T-helper 17 cell (primary cell): ENCODE measurements around the gene PTGER3. TPM values are rescaled to one million over a fixed set of nuclear protein-coding genes. Genes with fewer than 3 reads are reported as not detected.

Experiments used
- ATAC-seq: fragments of 150-1000 bp; cut with Tn5 transposase; 2 replicates; pipeline ENCODE4 v1.10.0; 2021; ENCODE audit warnings: mild to moderate bottlenecking, moderate library complexity
- DNase-seq, 3 donors: peaks; one replicate each; pipeline versions ENCODE4 v3.0.0 to v3.0.0-alpha.2; 2020 to 2021
- H3K9me3 ChIP-seq: one replicate; pipeline ENCODE4 v1.7.0; 2013; ENCODE audit warnings: low read length, mild to moderate bottlenecking; ENCODE audit not compliant: control insufficient read depth, poor library complexity, severe bottlenecking
- H3K27ac Mint-ChIP-seq: one replicate; pipeline ENCODE4 v1.8.0; 2022; ENCODE audit warnings: mild to moderate bottlenecking, moderate library complexity, mixed read lengths
- H3K27me3 Mint-ChIP-seq: one replicate; pipeline ENCODE4 v1.8.0; 2022; ENCODE audit warnings: mixed read lengths
- H3K36me3 Mint-ChIP-seq: one replicate; pipeline ENCODE4 v1.8.0; 2022; ENCODE audit warnings: low read depth, mixed read lengths
- H3K4me1 Mint-ChIP-seq: one replicate; pipeline ENCODE4 v1.8.0; 2022; ENCODE audit warnings: mild to moderate bottlenecking, mixed read lengths
- H3K4me3 Mint-ChIP-seq: one replicate; pipeline ENCODE4 v1.8.0; 2022; ENCODE audit warnings: mild to moderate bottlenecking, moderate library complexity, mixed read lengths
- total RNA-seq, 4 donors: library from RNA in 2 of 4; stranded (reverse) in 2 of 4; gene quantifications; one replicate each; pipeline ENCODE4 v1.2.3 and lab custom pipeline; 2022 to 2026

The PTGER3 gene
- total RNA-seq, 2 donors from 2014 or later: 0.10 to 0.86 TPM

GRCh38 chr1:71041806-71042205, 5.8 kb downstream of the PTGER3 start:
- H3K36me3 Mint-ChIP-seq: peaks cover 4% of the 10 kb centered on the region
- peaks cover 12% of the 10 kb centered on the region for H3K4me1 Mint-ChIP-seq
- no peak overlapping the region for H3K4me3 Mint-ChIP-seq
- DNase-seq: no peak
- H3K27me3 Mint-ChIP-seq: peaks cover 54% of the 10 kb centered on the region
- H3K9me3 ChIP-seq: no peaks in the 10 kb centered on the region
- H3K27ac Mint-ChIP-seq: no peak overlapping the region
- ATAC-seq: no peak

- no peaks in the 10 kb centered on the region for H3K9me3 ChIP-seq
- Mint-ChIP-seq H3K36me3 (no peaks in the 10 kb centered on the region), H3K4me1 (peaks cover 5% of the 10 kb centered on the region), H3K27ac (no peak overlapping the region), H3K27me3 (peaks cover 49% of the 10 kb centered on the region), H3K4me3 (no peak overlapping the region)
- DNase-seq (no peak), ATAC-seq (no peak)
Measured at GRCh38 chr1:71039661-71040262, 7.9 kb downstream of the PTGER3 start.

- peaks cover 5% of the 10 kb centered on the region for H3K4me1 Mint-ChIP-seq
- H3K4me3 Mint-ChIP-seq: no peak overlapping the region
- H3K36me3 Mint-ChIP-seq: no peaks in the 10 kb centered on the region
- no peaks in the 10 kb centered on the region for H3K9me3 ChIP-seq
- DNase-seq: no peak
- no peak overlapping the region for H3K27ac Mint-ChIP-seq
- peaks cover 48% of the 10 kb centered on the region for H3K27me3 Mint-ChIP-seq
- ATAC-seq: no peak
Measured at GRCh38 chr1:71038942-71039341, 8.7 kb downstream of the PTGER3 start.

- Mint-ChIP-seq H3K27me3 (peaks cover 54% of the 10 kb centered on the region), H3K27ac (no peak overlapping the region), H3K36me3 (no peaks in the 10 kb centered on the region), H3K4me3 (no peak overlapping the region), H3K4me1 (peaks cover 5% of the 10 kb centered on the region)
- no peaks in the 10 kb centered on the region for H3K9me3 ChIP-seq
- DNase-seq: no peak
- ATAC-seq: no peak
Measured at GRCh38 chr1:71037829-71038620, 9.6 kb downstream of the PTGER3 start.

- H3K27me3 Mint-ChIP-seq: peaks cover 58% of the 10 kb centered on the region
- H3K27ac Mint-ChIP-seq: no peak overlapping the region
- no peaks in the 10 kb centered on the region for H3K9me3 ChIP-seq
- no peaks in the 10 kb centered on the region for H3K36me3 Mint-ChIP-seq
- H3K4me1 Mint-ChIP-seq: peaks cover 5% of the 10 kb centered on the region
- H3K4me3 Mint-ChIP-seq: no peak overlapping the region
- DNase-seq (no peak), ATAC-seq (no peak)
Measured at GRCh38 chr1:71037066-71037465, 10.6 kb downstream of the PTGER3 start.

GRCh38 chr1:71033136-71033535, 14.5 kb downstream of the PTGER3 start:
- Mint-ChIP-seq H3K27ac (no peak overlapping the region), H3K27me3 (peaks cover 48% of the 10 kb centered on the region), H3K4me3 (no peak overlapping the region), H3K4me1 (peaks cover 5% of the 10 kb centered on the region), H3K36me3 (no peaks in the 10 kb centered on the region)
- no peak for ATAC-seq
- no peaks in the 10 kb centered on the region for H3K9me3 ChIP-seq
- DNase-seq: no peak

GRCh38 chr1:71031426-71031825, 16.2 kb downstream of the PTGER3 start:
- peaks cover 42% of the 10 kb centered on the region for H3K27me3 Mint-ChIP-seq
- DNase-seq (no peak), ATAC-seq (no peak)
- H3K27ac Mint-ChIP-seq: no peak overlapping the region
- no peaks in the 10 kb centered on the region for H3K36me3 Mint-ChIP-seq
- H3K4me3 Mint-ChIP-seq: no peak overlapping the region
- no peaks in the 10 kb centered on the region for H3K9me3 ChIP-seq
- H3K4me1 Mint-ChIP-seq: peaks cover 2% of the 10 kb centered on the region

GRCh38 chr1:71030026-71030425, 17.6 kb downstream of the PTGER3 start:
- peaks cover 2% of the 10 kb centered on the region for H3K4me1 Mint-ChIP-seq
- no peak overlapping the region for H3K27ac Mint-ChIP-seq
- H3K9me3 ChIP-seq: no peaks in the 10 kb centered on the region
- H3K27me3 Mint-ChIP-seq: peaks cover 31% of the 10 kb centered on the region
- ATAC-seq (no peak), DNase-seq (no peak)
- H3K4me3 Mint-ChIP-seq: no peak overlapping the region
- no peaks in the 10 kb centered on the region for H3K36me3 Mint-ChIP-seq

- H3K36me3 Mint-ChIP-seq: no peaks in the 10 kb centered on the region
- H3K9me3 ChIP-seq: no peaks in the 10 kb centered on the region
- peaks cover 2% of the 10 kb centered on the region for H3K4me1 Mint-ChIP-seq
- no peak overlapping the region for H3K4me3 Mint-ChIP-seq
- H3K27me3 Mint-ChIP-seq: peaks cover 31% of the 10 kb centered on the region
- ATAC-seq (no peak), DNase-seq (no peak)
- H3K27ac Mint-ChIP-seq: no peak overlapping the region
Measured at GRCh38 chr1:71028981-71029380, 18.6 kb downstream of the PTGER3 start.

- ATAC-seq: no peak
Measured at GRCh38 chr1:71027991-71028390, 19.6 kb downstream of the PTGER3 start.

GRCh38 chr1:71026093-71026492, 21.5 kb downstream of the PTGER3 start:
- H3K4me1 Mint-ChIP-seq: peaks cover 2% of the 10 kb centered on the region
- H3K27ac Mint-ChIP-seq: no peak overlapping the region
- no peaks in the 10 kb centered on the region for H3K36me3 Mint-ChIP-seq
- no peak for DNase-seq
- H3K9me3 ChIP-seq: no peaks in the 10 kb centered on the region
- ATAC-seq: no peak
- H3K27me3 Mint-ChIP-seq: peaks cover 16% of the 10 kb centered on the region
- H3K4me3 Mint-ChIP-seq: no peak overlapping the region

More at GRCh38 chr1:71027991-71028390, 19.6 kb downstream of the PTGER3 start:
- H3K9me3 ChIP-seq: no peaks in the 10 kb centered on the region
- peaks cover 2% of the 10 kb centered on the region for H3K4me1 Mint-ChIP-seq
- H3K36me3 Mint-ChIP-seq: no peaks in the 10 kb centered on the region
- no peak overlapping the region for H3K4me3 Mint-ChIP-seq
- H3K27ac Mint-ChIP-seq: no peak overlapping the region
- peaks cover 24% of the 10 kb centered on the region for H3K27me3 Mint-ChIP-seq
- no peak for DNase-seq

GRCh38 chr1:71023515-71023914, 24.1 kb downstream of the PTGER3 start:
- ATAC-seq (no peak), DNase-seq (no peak)
- no peaks in the 10 kb centered on the region for H3K9me3 ChIP-seq
- no peak overlapping the region for H3K4me3 Mint-ChIP-seq
- H3K4me1 Mint-ChIP-seq: no peaks in the 10 kb centered on the region
- no peak overlapping the region for H3K27ac Mint-ChIP-seq
- no peaks in the 10 kb centered on the region for H3K36me3 Mint-ChIP-seq
- peaks cover 22% of the 10 kb centered on the region for H3K27me3 Mint-ChIP-seq

GRCh38 chr1:71019233-71019969, 28.2 kb downstream of the PTGER3 start:
- Mint-ChIP-seq H3K27ac (no peak overlapping the region), H3K4me3 (no peak overlapping the region), H3K36me3 (no peaks in the 10 kb centered on the region), H3K27me3 (peaks cover 35% of the 10 kb centered on the region), H3K4me1 (no peaks in the 10 kb centered on the region)
- H3K9me3 ChIP-seq: no peaks in the 10 kb centered on the region
- DNase-seq: no peak
- no peak for ATAC-seq
